GM12872 (cell line): ENCODE results near the gene OTOS.

Experiments used
- CTCF ChIP-seq: IDR thresholded peaks from 3 replicates; pipeline ENCODE4 v1.5.1; 2011; ENCODE audit warnings: low read depth, mild to moderate bottlenecking, low read length, moderate library complexity; ENCODE audit not compliant: insufficient read depth

OTOS gene

GRCh38 chr2:240136671-240137292 is 3.7 kb downstream of the OTOS start:
- TF ChIP-seq CTCF, result no peak

- no peak for TF ChIP-seq CTCF
Observed at GRCh38 chr2:240136013-240136670, 4.3 kb downstream of the OTOS start, which contains the start of gene COPS9. COPS9 (minus strand) TSS chr2:240136305; CDS start chr2:240136284, 21 bp downstream.

GRCh38 chr2:240135706-240136012 is 4.8 kb downstream of the OTOS start:
- no peak for TF ChIP-seq CTCF

- TF ChIP-seq CTCF, result no peak
Observed at GRCh38 chr2:240134956-240135520, 5.4 kb downstream of the OTOS start.

GRCh38 chr2:240134466-240134865 is 6.0 kb downstream of the OTOS start:
- no peak for TF ChIP-seq CTCF

GRCh38 chr2:240133401-240133800 is 7.1 kb downstream of the OTOS start:
- TF ChIP-seq CTCF, result no peak

- no peak for TF ChIP-seq CTCF
Observed at GRCh38 chr2:240132651-240132980, 7.8 kb downstream of the OTOS start.
